LHCN-M2 (cell line): ENCODE measurements around the gene FXYD6. TPM values are rescaled to one million over a fixed set of nuclear protein-coding genes. Genes with fewer than 3 reads are reported as not detected.
A peak's percentile ranks its signal among the peaks of the same experiment; 100 is the strongest.
"Not testable (repeated sequence)": the region's sequence is repeated elsewhere in the genome, so short reads cannot be mapped to it uniquely, and the experiment has no call there.

Experiments
- DNase-seq: peaks from one replicate; pipeline ENCODE4 v3.0.0-alpha.2; 2012; ENCODE audit warnings: low read depth
- total RNA-seq: library from RNA; depleted of rRNA; stranded (reverse); fragments of >200 nt; gene quantifications from 2 replicates; pipeline ENCODE4 v1.2.3, GENCODE V29; 2014

The FXYD6 gene
- total RNA-seq, 1 experiment from 2014 or later = 0.34 TPM

DNA sequence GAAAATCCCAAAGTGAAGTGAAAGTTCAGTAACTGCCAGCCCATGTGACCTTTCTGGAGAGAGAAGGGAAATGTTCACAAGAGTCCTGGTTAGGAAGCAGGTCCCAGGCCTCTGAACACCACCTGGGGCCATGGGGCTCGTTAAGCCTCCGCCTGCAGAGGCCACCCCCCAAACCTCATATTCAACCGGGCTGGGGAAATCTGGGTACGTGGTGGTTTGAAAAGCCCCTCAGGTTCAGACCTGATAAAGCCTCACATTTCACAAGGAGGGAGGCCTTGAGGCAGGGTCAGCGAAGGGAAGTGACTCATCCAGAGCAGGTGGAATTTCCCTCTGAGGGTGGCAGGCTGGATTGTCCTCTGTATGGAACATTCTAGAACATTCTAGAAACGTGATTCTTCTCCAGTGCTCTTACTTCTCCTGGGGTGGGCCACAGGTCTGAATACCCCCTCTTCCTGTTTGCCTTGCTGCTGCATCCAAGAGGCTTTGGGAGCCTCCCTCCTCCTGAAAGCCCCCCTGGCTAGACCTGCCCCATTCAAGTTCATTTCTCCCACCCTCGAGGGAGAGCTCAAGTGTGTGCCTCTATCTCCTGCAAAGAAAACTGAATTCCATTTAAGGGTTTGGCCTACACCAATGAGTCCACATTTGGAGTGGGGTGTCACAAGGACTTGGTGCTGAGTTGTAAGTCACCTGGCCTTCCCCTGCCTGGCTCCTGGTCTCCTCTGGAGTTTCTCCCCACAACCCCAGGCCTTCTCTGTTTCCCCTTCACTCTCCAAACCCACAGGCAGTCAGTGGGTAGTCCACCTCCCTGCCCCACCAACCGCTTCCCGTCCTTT is 58.2 kb downstream of the FXYD6 start:
- DNase-seq = no peak

DNA sequence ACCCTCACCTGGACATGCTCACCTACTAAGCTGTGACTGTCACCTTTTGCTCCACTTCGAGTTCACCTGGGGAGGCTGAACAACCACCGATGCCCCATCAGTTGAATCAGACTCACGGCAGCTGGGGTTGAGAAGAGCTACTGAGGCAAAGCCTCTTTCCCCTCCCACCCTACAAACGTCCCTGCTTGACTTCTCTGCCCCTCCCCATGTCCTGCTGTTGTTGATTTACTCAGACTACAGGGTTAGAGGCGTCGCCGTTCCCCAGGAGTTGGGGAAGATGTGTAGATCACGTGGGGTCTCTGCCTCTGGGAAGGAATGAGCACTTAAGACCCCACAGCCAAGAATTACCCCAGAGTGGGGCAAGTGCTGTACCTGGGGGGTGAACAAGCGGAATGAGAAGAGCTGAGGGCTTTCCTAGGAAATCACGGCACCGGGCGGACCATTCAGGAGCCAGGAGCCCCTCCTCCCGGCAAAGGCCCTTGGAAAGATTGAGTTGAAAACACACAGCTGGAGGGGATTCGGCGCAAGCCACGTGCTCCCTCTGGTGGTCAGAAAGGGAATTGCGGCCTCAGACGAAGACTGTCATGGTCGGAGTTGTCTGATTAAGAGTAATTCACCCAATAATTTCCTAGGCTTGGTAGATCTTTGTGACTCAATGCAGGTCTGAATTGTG is 59.0 kb downstream of the FXYD6 start:
- DNase-seq = peak; percentile 51

DNA sequence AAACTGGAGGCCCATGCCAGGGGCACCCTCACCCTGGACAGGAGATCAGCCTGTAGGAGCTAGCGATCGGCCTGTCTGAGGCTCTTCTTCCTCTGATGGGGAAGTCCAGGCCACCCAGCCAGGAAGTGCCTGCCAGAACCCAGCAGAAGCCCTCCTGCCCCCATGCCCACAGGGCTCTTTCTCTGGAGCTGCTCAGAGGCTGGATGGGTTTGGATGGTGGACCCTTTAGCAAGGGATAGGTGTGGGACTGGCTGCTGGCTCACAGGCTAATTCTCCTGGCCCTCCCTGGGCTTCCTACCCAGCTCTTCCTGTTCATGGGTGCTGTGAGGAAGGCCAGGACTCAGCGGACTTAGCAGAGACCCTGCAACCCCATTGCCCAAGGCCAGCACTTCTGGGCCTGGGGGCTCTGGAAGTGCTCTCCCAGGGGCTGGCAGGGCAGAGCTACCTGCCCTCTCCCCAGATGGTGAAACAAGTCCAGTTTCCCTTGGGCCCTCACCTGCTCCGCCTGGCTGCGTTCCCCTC is 59.6 kb downstream of the FXYD6 start:
- DNase-seq = no peak

DNA sequence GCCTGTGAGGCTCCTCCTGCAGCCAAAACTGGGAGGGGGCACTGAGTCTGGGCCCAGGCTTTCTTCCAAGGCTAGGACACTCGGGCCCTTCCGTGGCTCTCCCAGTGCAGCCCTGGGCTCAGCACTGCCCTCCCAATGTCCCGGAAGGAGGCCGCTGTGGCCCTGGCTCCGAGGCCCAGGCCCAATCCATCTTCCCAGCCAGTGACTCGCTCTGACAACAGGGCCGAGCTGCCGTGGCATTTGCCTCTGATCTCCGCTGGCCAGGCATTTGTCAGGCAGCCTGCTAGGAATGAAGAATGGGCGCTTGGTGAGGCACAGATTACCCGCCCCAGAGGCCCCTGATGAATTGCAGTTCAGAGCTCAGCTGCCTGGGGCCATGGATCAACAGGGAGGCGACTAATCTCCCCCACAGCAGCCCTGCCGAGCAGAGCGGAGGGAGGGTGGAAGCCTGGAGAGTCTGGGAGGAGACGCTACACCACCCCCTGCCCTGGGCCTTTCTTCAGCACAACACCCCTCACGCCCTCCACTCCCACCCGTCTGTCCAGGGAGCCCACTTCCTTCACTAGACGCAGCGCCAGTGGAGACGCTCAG is 60.2 kb downstream of the FXYD6 start:
- DNase-seq = peak; percentile 17

DNA sequence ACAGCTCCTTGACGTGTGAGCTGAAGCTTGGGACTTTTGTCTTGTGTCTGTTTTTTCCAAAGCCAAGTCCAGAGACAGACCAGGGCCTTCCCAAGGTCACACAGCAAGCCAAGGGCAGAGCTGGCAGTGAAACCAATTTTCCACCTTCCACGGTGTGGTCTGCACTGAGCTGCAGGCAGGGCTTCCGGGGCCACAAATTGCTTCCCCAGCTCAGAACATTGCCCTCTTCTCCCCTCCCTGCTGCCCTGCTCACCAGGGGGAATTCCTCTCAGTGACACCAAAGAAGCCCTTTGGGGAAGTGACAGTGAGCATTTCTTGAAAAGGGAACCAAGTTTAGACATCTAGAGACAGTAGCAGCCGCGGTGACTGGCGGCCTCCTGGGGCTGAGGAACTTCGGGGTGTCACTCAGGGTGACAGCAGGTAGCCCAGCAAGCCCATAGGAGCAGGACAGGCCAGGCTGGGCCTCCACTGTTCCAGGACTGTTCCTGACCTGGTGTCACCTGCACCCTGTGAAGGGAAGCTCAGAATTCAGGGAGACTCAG is 61.1 kb downstream of the FXYD6 start:
- DNase-seq = no peak

DNA sequence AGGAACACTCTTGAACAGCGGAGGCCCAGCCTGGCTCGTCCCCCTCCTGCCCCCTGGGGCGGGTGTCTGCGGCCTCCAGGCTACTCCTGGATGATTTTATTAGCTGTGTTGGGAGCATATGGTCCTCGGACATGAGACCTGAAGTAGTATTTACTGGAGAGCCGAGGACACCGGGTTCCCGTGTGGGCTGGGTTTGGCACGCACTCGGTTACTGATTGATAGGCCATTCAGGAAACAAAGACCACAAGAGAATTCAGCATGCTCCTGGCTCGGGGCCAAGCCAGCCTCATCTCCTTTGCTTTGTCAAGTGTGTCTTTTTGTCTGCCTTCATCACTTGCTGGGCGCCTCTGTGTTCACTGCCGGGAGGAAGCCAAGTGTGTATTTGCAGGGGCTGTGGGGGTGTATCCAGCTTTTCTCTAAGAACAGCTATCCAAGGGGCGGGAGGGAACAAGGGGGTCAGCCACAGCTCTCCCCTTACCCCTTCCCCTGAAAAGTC is 61.6 kb downstream of the FXYD6 start:
- no peak for DNase-seq

DNA sequence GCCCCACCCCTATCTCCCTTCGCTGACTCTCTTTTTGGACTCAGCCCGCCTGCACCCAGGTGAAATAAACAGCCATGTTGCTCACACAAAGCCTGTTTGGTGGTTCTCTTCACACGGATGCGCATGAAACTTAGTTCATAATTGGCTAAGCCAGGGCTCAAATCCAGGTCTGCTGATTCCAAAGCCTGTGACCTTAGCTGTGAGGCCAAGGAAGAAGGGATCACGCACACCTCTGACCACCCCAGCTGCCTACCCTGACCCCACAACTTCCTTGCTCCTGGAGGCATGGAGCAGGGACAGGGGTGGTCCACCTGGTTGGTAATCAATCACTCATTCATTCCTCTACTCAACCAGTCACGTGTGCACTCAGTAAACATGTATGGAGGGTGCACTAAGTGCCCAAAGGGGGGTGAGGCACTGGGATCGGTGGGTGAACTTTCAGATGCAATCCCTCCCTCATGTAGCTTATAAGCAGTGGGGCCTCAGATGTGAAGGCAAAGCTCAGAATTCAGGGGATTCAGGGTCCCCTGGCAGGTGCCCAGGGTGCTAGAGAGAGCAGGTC is 62.2 kb downstream of the FXYD6 start:
- DNase-seq = no peak

DNA sequence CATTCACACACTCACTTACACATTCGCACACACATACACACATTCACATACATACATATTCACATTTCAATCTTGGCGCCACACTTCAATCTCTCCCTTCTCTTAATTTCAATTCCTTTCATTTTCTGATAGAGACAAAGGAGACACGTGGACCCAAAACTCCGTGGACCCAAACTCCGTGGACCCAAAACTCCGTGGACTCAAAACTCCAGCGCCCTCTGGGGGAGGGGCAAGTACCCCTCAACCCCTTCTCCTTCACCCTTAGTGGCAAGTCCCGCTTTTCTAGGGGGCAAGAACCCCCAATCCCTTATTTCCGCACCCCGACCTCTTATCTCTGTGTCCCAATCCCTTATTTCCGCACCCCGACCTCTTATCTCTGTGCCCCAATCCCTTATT is 66.4 kb downstream of the FXYD6 start:
- DNase-seq = not testable (repeated sequence)

DNA sequence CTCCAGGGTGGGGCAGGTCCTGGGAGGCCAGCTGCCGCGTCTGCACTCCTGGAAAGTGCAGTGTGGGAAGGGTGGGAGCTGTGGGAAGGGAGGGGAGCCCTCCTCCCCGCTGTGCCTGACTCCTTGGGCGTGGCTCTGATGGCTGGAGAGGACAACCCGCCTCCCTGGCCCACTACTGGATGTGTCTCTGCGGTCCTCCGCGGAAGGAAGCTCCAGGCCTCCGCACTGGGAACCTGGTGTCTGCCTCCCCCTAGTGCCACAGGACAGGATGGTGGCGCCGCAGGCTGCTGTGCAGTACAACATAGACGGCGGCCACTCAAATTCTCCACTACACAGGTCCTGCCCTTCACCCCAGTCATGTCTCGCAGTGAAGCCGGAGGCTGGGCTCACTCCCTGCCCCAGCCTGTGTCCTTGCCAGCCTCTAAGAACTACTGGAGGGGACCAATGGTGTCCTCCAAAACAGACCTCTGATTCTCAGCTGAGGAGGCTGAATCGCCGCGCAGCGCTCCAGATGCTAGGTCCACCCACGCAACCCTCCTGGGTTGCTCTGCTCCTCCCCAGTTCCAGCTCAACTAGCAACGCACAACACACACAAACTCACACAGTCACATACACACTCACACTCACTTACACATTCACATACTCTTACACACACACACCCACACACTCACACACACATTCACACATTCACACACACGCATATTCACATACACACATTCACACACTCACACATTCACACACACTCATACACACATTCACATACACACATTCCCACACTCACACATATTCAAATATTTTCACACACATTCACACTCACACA is 67.0 kb downstream of the FXYD6 start:
- DNase-seq = no peak

DNA sequence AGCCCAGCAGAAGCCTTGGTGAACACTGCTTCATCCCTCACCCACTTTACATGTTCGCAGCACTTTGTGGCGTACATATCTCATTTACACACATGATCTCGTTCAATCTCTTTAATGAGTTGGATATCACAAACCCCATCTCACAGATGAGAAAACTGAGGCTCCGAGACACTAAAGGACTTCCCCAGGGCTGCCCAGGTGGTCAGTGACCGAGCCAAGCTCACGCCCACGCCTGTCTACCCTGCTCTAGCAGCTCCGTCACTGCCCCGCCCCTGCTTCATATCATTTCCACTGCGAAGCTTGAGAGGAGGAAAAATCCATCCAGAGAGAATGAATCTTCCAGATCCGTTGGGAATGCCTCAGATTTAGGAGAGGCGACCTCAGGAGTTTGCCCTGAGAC is 67.7 kb downstream of the FXYD6 start:
- DNase-seq = no peak

DNA sequence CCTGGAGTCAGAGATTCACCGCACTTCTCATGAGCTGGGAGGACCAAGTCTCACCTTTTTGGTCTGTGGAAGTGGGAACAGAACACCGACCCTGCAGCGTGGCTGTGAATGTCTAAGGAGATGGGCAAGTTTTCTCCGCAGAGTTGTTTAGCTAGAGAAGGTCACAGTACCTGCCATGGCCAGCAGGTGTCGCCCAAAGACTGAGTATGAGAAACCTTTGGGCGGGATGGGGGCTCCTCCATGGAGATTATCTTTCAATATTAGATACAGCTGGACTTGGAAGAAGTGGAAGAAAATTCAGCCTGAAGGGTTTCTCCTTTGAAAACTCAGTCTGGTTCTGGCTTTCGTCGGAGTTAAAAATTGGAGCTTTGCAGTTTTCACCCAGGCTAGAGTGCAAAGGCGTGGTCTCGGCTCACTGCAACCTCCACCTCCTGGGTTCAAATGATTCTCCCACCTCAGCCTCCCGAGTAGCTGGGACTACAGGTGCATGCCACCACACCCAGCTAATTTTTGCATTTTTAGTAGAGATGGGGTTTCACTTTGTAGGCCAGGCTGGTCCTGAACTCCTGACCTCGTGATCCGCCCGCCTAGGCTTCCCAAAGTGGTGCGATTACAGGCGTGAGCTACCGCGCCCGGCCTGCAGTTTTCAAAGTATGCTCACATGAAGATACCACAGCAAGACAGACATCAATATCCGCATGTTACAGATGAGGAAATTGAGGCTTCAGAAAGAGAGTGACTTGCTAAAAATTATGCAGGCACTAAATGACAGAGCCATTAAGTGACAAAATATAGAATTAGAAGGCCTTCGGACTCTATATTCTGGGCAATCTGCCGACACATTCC is 68.8 kb downstream of the FXYD6 start:
- DNase-seq = peak; percentile 26

DNA sequence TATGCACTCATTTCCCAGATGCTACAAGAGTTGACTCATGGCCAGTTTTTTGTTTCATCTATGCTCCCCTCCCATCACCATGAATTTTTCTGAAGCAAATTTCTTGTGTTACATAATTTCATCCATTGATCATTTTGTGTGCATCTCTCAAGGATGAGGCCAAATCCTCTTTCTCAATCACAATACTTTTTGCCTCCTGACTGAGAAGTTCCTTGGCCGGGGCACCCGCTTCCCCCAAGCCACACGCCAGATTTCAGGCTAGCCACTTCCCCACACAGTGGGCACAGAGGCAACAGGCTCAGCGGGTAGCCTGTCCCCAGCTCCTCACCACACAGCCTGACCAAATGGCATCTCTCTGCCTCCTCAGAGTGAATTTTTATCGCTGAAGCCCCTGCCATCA is 69.6 kb downstream of the FXYD6 start:
- no peak for DNase-seq

DNA sequence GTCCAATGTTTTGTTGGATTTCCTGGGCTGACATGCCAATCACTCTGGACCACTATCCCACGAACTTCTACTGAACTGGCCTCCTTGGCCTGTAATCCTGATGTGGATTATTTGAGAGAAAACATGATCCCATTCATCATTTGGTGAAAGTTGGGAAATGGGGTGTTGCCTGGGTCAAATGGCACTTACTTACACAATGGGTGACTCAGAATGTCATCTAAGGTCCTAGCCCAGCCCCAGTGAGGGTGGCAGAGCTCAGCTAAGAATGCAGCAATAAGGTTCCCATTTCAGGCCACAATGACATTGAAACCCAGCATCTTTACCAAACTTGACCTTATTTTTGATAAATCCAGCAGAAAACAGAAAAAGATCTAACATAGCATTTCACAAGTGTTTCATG is 71.4 kb downstream of the FXYD6 start:
- DNase-seq = no peak

DNA sequence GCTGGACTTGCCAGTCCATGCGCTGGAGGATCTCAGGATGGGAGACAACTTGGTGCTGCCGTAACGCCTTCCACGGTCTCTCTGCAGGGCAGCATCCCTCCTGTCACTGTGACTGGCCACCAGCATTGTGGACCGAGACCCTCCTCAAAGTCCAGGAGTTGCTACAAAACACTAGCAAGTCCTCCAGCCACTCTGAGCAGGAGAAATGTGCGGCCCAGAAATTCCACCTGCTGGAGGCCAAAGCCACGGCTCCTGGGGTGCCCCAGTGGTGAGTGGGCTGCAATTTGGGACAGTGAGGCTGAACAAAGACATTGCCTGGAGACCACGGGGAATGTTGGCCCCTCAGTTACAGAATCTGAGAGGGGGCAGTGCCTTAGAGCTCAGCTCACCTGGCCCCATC is 72.6 kb downstream of the FXYD6 start:
- no peak for DNase-seq

DNA sequence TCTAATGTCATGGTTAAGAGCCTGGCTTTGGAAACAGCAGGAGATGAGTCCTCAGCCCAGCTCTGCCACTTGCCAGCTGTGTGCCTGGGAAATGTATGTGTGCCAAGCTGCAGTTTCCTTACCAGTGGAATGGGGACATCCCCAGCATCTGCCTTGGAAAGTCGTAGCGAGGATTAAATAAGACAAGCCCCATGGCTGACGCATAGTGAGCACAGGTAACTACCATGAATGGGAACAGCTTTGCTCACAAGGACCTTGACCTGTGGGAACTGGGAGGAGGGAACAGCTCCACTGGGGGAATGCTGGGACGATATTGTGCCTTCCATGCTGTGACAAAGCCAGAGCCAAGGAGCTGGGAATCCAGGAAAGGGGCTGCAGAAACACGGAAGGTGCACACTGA is 76.8 kb downstream of the FXYD6 start:
- no peak for DNase-seq

DNA sequence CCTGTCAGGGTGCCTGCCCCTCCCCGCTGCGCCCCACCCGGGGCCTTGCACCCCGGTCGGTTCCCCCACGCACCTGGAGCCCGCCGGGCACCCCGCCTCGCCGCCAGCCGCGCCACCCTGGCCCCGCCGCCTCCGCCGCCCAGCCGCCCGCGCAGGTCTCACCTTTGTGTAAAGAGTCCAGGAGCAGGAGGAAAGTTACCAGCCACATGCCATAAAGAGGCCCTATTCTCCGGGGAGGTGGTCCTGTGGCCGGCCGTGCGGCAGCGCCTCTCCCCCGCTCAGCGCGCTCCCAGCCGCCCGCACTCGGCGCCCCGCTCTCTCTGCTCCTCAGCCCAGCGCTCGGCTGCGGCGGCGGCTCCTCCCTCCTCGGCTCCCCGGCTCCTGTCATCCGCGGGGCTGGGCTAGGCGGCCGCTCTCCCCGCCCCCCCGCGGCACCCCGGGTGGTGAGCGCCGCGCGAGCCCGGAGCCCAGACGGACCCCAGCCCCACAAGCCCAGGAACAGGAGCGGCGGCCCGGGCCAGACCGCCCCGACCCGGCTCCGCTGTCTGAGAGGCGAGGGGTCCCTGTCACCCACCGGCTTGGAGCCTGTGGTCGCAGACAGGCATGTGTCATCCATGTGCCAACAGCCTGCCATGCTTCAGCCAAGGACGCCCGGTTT is 79.5 kb downstream of the FXYD6 start, which contains the start of gene DSCAML1:
TSS of gene DSCAML1 (minus strand) at position 345 of the 658 bp plus-strand sequence. CDS start at position 208, 137 bp downstream.
- DNase-seq = no peak

DNA sequence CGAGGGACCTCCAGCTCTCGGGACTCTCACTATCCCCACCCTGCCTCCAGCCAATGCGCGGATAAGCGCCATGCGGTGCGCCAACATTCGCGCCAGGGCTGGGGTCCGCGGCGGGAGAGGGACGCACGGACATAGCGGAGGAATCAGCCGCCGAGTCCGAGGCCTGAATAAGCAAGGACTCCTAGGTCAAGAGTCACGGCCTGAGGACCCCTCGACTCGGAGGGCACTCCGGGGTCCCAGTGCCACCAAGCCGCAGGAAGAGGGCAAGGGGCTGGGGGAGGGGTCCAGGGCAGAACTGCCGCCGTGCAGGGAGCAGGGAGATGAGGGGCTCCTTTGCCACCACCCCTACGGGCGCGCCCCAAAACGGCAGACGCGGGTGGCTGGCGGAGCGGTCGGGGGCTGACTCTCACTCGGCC is 80.0 kb downstream of the FXYD6 start:
- no peak for DNase-seq

DNA sequence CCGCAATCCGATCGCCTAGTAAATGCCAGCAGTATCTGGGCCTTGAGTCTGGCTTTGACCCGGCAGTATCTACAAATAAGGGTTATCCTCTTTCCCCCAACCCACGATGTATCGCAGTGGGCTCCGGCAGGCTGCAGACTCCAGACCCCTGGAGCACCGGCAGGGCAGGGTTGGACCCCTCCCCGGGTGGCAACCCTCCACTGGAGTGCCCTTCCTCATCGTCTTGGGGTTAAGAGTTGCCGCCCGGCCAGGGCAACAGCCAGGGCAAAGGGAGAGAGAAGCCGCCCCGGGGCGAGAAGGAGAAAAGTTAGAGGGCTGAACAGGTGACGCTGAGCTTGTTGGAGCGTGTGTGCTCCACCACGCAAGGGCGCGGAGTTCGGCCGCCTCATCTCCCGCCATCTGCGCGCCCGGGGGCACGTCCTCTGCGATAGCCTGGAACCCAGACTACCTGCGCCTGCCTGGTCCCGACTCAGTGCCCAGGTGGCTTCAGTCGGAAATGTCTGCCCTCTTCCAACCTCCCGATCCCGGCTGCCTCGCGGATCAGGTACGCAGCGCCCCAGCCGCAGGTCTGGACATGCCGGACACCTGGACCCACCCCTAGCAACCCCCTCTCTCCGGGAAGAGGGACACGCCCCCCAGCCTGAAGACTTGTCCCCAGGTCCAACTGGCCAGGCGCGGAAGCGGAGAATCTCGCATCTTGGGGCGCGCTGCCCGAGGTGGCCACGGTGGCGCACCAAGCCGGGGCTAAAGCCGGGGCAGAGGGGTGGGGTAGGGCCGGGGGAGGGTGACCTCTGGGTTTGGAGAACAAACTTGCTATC is 80.6 kb downstream of the FXYD6 start:
- DNase-seq = no peak
